ENCODE measurements around the gene HBG1.

The HBG1 gene

DNA sequence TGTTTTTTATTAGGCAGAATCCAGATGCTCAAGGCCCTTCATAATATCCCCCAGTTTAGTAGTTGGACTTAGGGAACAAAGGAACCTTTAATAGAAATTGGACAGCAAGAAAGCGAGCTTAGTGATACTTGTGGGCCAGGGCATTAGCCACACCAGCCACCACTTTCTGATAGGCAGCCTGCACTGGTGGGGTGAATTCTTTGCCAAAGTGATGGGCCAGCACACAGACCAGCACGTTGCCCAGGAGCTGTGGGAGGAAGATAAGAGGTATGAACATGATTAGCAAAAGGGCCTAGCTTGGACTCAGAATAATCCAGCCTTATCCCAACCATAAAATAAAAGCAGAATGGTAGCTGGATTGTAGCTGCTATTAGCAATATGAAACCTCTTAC lies 24.2 kb downstream of the HBG1 start:
- H3K9ac ChIP-seq (ENCODE audit: low read length): no peak overlapping the region
- no peaks in the 10 kb centered on the region for H3K27me3 ChIP-seq (ENCODE audit: control insufficient read depth, insufficient read depth, low read length)
- H3K36me3 ChIP-seq (ENCODE audit: control insufficient read depth, insufficient read depth, low read length): no peaks in the 10 kb centered on the region
- H3K4me3 ChIP-seq (ENCODE audit: low read depth, low read length): no peak overlapping the region
- peaks cover 9% of the 10 kb centered on the region for H3K9me3 ChIP-seq (ENCODE audit: control insufficient read depth, insufficient read depth, low read depth, low read length)
- no peak overlapping the region for H3K27ac ChIP-seq (ENCODE audit: low read depth, low read length)
- no peaks in the 10 kb centered on the region for H3K4me1 ChIP-seq (ENCODE audit: control insufficient read depth, insufficient read depth, low read length)

GRCh38 chr11:5224538-5225479 lies 24.8 kb downstream of the HBG1 start:
- no peak overlapping the region for H3K27ac ChIP-seq (ENCODE audit: low read depth, low read length)
- H3K9me3 ChIP-seq (ENCODE audit: control insufficient read depth, insufficient read depth, low read depth, low read length): peaks cover 9% of the 10 kb centered on the region
- no peaks in the 10 kb centered on the region for H3K27me3 ChIP-seq (ENCODE audit: control insufficient read depth, insufficient read depth, low read length)
- no peaks in the 10 kb centered on the region for H3K4me1 ChIP-seq (ENCODE audit: control insufficient read depth, insufficient read depth, low read length)
- H3K9ac ChIP-seq (ENCODE audit: low read length): no peak overlapping the region
- H3K36me3 ChIP-seq (ENCODE audit: control insufficient read depth, insufficient read depth, low read length): no peaks in the 10 kb centered on the region
- no peak overlapping the region for H3K4me3 ChIP-seq (ENCODE audit: low read depth, low read length)

GRCh38 chr11:5223686-5224085 lies 26.0 kb downstream of the HBG1 start:
- Histone ChIP-seq H3K9ac (ENCODE audit: low read length) (no peak overlapping the region), H3K27ac (ENCODE audit: low read depth, low read length) (no peak overlapping the region), H3K36me3 (ENCODE audit: control insufficient read depth, insufficient read depth, low read length) (no peaks in the 10 kb centered on the region), H3K4me1 (ENCODE audit: control insufficient read depth, insufficient read depth, low read length) (no peaks in the 10 kb centered on the region), H3K27me3 (ENCODE audit: control insufficient read depth, insufficient read depth, low read length) (no peaks in the 10 kb centered on the region), H3K9me3 (ENCODE audit: control insufficient read depth, insufficient read depth, low read depth, low read length) (peaks cover 9% of the 10 kb centered on the region), H3K4me3 (ENCODE audit: low read depth, low read length) (no peak overlapping the region)

- Histone ChIP-seq H3K4me1 (ENCODE audit: control insufficient read depth, insufficient read depth, low read length) (no peaks in the 10 kb centered on the region), H3K9me3 (ENCODE audit: control insufficient read depth, insufficient read depth, low read depth, low read length) (peaks cover 9% of the 10 kb centered on the region), H3K36me3 (ENCODE audit: control insufficient read depth, insufficient read depth, low read length) (no peaks in the 10 kb centered on the region), H3K4me3 (ENCODE audit: low read depth, low read length) (no peak overlapping the region), H3K27me3 (ENCODE audit: control insufficient read depth, insufficient read depth, low read length) (no peaks in the 10 kb centered on the region), H3K27ac (ENCODE audit: low read depth, low read length) (no peak overlapping the region), H3K9ac (ENCODE audit: low read length) (no peak overlapping the region)
These were observed 26.5 kb downstream of the HBG1 start for GRCh38 chr11:5223146-5223545.

- no peaks in the 10 kb centered on the region for H3K4me1 ChIP-seq (ENCODE audit: control insufficient read depth, insufficient read depth, low read length)
These were observed 39.2 kb downstream of the HBG1 start for GRCh38 chr11:5210376-5210885.

DNA sequence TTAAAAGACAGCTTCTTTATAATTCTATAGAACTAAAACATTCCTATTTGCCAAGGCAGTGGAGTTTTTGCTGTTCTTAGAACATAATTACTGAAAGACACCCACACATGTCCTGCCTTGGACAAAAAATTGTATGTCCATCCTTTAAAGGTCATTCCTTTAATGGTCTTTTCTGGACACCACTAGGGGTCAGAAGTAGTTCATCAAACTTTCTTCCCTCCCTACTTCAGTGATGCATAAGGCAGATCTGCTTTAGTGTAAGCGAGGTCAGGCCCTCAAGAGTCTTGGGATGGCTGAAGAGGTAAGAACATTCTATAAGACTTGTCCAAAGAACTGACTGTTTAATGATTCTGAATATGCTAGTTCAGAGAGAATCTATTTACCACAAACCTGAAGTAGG lies 44.9 kb downstream of the HBG1 start:
- H3K4me1 ChIP-seq (ENCODE audit: control insufficient read depth, insufficient read depth, low read length): no peaks in the 10 kb centered on the region
- H3K36me3 ChIP-seq (ENCODE audit: control insufficient read depth, insufficient read depth, low read length): no peaks in the 10 kb centered on the region
- no peak overlapping the region for H3K27ac ChIP-seq (ENCODE audit: low read depth, low read length)
- no peaks in the 10 kb centered on the region for H3K9me3 ChIP-seq (ENCODE audit: control insufficient read depth, insufficient read depth, low read depth, low read length)
- no peak overlapping the region for H3K9ac ChIP-seq (ENCODE audit: low read length)
- no peaks in the 10 kb centered on the region for H3K27me3 ChIP-seq (ENCODE audit: control insufficient read depth, insufficient read depth, low read length)
- no peak overlapping the region for H3K4me3 ChIP-seq (ENCODE audit: low read depth, low read length)

More at GRCh38 chr11:5210376-5210885, 39.2 kb downstream of the HBG1 start:
- Histone ChIP-seq H3K27me3 (ENCODE audit: control insufficient read depth, insufficient read depth, low read length) (no peaks in the 10 kb centered on the region), H3K36me3 (ENCODE audit: control insufficient read depth, insufficient read depth, low read length) (no peaks in the 10 kb centered on the region), H3K27ac (ENCODE audit: low read depth, low read length) (no peak overlapping the region), H3K9ac (ENCODE audit: low read length) (no peak overlapping the region), H3K4me3 (ENCODE audit: low read depth, low read length) (no peak overlapping the region), H3K9me3 (ENCODE audit: control insufficient read depth, insufficient read depth, low read depth, low read length) (no peaks in the 10 kb centered on the region)

DNA sequence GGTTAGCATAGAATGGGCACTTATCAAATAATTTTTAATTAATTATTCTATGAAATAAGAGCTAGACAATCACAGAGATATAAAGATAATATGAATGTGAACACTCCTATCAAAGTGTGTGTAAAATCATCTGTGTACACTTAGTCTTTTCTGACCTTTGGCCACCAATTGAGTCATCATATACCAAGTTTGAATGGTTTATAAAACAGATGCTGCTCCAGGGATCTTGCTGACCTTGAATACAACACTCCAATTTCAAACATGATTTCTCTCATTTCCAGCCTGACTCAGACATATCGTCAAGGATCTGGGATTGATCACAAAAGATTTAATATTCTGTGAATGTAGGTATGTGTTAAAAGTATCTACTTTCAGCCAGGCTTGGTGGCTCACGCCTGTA lies 46.3 kb downstream of the HBG1 start:
- H3K36me3 ChIP-seq (ENCODE audit: control insufficient read depth, insufficient read depth, low read length): no peaks in the 10 kb centered on the region
- no peaks in the 10 kb centered on the region for H3K9me3 ChIP-seq (ENCODE audit: control insufficient read depth, insufficient read depth, low read depth, low read length)
- H3K9ac ChIP-seq (ENCODE audit: low read length): no peak overlapping the region

GRCh38 chr11:5200582-5200981 lies 49.1 kb downstream of the HBG1 start, which contains the start of gene OR51V1:
TSS of gene OR51V1 (minus strand) at chr11:5200682. CDS start at chr11:5200682, 0 bp downstream.
- Histone ChIP-seq H3K27ac (ENCODE audit: low read depth, low read length) (no peak within 1 kb of the TSS), H3K36me3 (ENCODE audit: control insufficient read depth, insufficient read depth, low read length) (no peaks in the 10 kb centered on the region), H3K9me3 (ENCODE audit: control insufficient read depth, insufficient read depth, low read depth, low read length) (no peaks in the 10 kb centered on the region)

More for the DNA sequence above, 46.3 kb downstream of the HBG1 start:
- no peak overlapping the region for H3K4me3 ChIP-seq (ENCODE audit: low read depth, low read length)
- H3K27ac ChIP-seq (ENCODE audit: low read depth, low read length): no peak overlapping the region
- no peaks in the 10 kb centered on the region for H3K27me3 ChIP-seq (ENCODE audit: control insufficient read depth, insufficient read depth, low read length)
- no peaks in the 10 kb centered on the region for H3K4me1 ChIP-seq (ENCODE audit: control insufficient read depth, insufficient read depth, low read length)

GRCh38 chr11:5198285-5198684 lies 51.4 kb downstream of the HBG1 start:
- no peaks in the 10 kb centered on the region for H3K36me3 ChIP-seq (ENCODE audit: control insufficient read depth, insufficient read depth, low read length)
- H3K27me3 ChIP-seq (ENCODE audit: control insufficient read depth, insufficient read depth, low read length): no peaks in the 10 kb centered on the region
- H3K4me3 ChIP-seq (ENCODE audit: low read depth, low read length): no peak overlapping the region
- H3K27ac ChIP-seq (ENCODE audit: low read depth, low read length): no peak overlapping the region
- 0 out of 2 replicates have a peak, but pooled peaks cover 2% of the 10 kb centered on the region for H3K9me3 ChIP-seq (ENCODE audit: control insufficient read depth, insufficient read depth, low read depth, low read length)
- H3K4me1 ChIP-seq (ENCODE audit: control insufficient read depth, insufficient read depth, low read length): peaks cover 9% of the 10 kb centered on the region
- H3K9ac ChIP-seq (ENCODE audit: low read length): no peak overlapping the region

More at GRCh38 chr11:5200582-5200981, 49.1 kb downstream of the HBG1 start, which contains the start of gene OR51V1:
- H3K4me3 ChIP-seq (ENCODE audit: low read depth, low read length): no peak within 1 kb of the TSS
- no peaks in the 10 kb centered on the region for H3K27me3 ChIP-seq (ENCODE audit: control insufficient read depth, insufficient read depth, low read length)
- H3K9ac ChIP-seq (ENCODE audit: low read length): no peak within 1 kb of the TSS
- H3K4me1 ChIP-seq (ENCODE audit: control insufficient read depth, insufficient read depth, low read length): peaks cover 9% of the 10 kb centered on the region
